DND-41 (cell line): ENCODE results near the gene TTC23.

Experiments
- EZH2 ChIP-seq: IDR thresholded peaks from 3 replicates; pipeline ENCODE4 v1.6.1; 2012; ENCODE audit warnings: borderline replicate concordance, low read depth, mild to moderate bottlenecking, moderate library complexity, low read length, inconsistent platforms; ENCODE audit not compliant: severe bottlenecking
- TF ChIP-seq, protein P1 (sequence below): IDR thresholded peaks from 2 replicates; pipeline ENCODE4 v1.5.1; 2012; ENCODE audit warnings: borderline replicate concordance, low read length, moderate library complexity, mild to moderate bottlenecking; ENCODE audit not compliant: poor library complexity, severe bottlenecking; ENCODE audit errors: extremely low read depth

DNA sequence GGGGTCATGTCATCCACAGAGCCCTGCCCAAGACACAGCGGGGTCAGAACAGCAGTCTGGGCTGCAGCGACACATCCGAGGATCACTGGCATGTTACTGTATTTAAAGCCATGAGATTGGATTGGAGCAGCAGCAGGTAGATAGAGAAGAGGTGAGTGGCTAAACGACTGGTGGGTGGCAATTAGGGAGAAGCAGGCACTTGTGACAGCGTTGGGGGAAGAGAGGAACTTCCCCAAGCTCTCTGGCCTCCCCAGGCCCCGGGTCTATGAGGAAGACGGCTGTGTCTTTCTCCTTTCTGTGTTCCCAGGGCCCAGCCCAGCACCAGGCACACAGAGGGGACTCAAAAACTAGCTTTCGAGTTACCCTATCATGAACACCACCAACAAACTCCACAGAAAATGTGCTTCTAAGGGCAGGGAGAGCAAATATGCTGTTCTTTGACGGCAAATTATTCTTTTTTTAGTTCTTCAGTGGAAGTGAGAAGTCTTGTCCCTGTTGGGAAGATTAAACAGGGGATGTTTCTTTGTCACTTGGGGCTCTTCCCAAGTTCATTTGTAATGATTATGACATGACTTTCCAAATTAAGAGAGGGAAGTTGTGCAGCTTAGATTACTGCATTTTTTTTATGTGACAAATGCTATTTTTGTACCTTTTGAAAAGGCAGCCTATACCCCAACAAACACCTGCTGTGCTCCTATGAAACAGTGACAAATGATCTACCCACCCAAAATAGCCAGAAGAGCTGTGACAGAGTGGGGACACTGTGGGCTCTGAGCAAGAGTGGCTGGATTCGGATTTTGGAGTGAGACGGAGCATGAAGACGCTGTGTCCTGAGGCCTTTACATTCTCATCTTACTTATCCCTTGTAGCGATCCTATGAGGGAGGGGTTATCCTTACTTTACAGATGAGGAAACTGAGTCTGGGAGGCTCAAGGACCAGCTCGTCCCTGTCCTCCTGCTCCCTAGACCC is 151.7 kb downstream of the TTC23 start:
- TF ChIP-seq, protein P1, sequence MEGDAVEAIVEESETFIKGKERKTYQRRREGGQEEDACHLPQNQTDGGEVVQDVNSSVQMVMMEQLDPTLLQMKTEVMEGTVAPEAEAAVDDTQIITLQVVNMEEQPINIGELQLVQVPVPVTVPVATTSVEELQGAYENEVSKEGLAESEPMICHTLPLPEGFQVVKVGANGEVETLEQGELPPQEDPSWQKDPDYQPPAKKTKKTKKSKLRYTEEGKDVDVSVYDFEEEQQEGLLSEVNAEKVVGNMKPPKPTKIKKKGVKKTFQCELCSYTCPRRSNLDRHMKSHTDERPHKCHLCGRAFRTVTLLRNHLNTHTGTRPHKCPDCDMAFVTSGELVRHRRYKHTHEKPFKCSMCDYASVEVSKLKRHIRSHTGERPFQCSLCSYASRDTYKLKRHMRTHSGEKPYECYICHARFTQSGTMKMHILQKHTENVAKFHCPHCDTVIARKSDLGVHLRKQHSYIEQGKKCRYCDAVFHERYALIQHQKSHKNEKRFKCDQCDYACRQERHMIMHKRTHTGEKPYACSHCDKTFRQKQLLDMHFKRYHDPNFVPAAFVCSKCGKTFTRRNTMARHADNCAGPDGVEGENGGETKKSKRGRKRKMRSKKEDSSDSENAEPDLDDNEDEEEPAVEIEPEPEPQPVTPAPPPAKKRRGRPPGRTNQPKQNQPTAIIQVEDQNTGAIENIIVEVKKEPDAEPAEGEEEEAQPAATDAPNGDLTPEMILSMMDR, result no peak
- no peak for TF ChIP-seq EZH2
